ENCODE results near the gene ENDOV.

The ENDOV gene

DNA sequence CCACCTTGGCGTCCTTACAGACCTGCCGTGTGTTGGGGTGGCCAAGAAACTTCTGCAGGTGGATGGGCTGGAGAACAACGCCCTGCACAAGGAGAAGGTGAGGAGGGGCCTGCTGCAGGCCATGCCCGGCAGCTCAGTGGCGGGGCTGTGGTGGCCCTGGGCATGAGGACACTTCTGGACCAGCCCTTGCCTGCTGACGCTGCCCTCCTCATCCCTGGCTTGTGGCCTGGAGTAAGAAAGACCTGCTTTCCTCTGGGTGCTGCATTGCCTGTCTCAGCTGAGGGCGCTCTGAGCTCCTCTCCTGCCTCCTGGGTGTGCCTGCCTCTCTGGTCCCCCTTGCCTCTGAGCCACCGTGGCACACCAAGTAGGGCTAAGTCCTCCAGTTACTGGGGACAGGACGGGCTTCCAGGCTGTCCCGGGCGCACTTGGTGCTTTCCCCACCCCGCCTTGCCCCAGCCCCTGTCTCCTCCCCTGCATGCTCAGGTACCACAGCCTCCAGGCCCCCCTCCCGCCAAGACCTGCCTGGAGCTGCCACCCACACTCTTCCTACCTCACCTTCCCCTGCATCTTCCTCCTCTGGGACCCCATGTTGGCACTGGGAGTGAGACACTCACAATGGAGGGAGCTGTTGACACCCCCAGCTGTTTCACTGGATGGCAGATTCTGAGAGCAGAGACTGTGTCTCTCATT is 8.7 kb downstream of the ENDOV start:
- no peak for DNase-seq (ENCODE audit: extremely low read depth, insufficient read length)
- no peak overlapping the region for H3K4me3 ChIP-seq (replicated peaks; ENCODE audit: low read depth, low read length)
- H3K36me3 ChIP-seq (ENCODE audit: control insufficient read depth, insufficient read depth, low read length), result no peaks in the 10 kb centered on the region
- TF ChIP-seq, protein P1, sequence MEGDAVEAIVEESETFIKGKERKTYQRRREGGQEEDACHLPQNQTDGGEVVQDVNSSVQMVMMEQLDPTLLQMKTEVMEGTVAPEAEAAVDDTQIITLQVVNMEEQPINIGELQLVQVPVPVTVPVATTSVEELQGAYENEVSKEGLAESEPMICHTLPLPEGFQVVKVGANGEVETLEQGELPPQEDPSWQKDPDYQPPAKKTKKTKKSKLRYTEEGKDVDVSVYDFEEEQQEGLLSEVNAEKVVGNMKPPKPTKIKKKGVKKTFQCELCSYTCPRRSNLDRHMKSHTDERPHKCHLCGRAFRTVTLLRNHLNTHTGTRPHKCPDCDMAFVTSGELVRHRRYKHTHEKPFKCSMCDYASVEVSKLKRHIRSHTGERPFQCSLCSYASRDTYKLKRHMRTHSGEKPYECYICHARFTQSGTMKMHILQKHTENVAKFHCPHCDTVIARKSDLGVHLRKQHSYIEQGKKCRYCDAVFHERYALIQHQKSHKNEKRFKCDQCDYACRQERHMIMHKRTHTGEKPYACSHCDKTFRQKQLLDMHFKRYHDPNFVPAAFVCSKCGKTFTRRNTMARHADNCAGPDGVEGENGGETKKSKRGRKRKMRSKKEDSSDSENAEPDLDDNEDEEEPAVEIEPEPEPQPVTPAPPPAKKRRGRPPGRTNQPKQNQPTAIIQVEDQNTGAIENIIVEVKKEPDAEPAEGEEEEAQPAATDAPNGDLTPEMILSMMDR (IDR thresholded peaks at IDR 0.05; ENCODE audit: insufficient read depth, low read length, poor library complexity, severe bottlenecking), result no peak
- H3K27me3 ChIP-seq (replicated peaks; ENCODE audit: control insufficient read depth, insufficient read depth, low read length), result no peaks in the 10 kb centered on the region

DNA sequence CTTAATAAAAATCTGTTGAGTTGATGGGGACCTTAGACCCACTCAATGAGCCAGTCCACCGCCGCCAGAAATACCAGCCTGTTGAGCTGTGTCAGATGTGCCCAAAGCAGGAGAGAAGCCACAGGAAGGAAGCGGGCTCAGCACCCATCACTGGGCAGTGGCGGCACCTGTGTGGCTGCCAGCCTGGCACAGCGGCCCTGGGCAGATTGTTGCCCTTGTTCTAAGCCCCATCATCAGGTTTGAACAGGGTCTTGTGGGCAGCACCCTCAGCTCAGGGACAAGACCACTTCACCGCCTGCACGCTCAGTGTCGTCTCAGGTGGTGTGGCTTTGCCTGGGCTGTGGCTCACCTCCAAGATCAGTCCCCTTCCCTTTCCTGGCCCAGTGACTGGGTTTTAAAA is 9.3 kb downstream of the ENDOV start:
- H3K4me3 ChIP-seq (replicated peaks; ENCODE audit: low read depth, low read length), result no peak overlapping the region
- TF ChIP-seq, protein P1 (IDR thresholded peaks at IDR 0.05; ENCODE audit: insufficient read depth, low read length, poor library complexity, severe bottlenecking), result no peak
- no peak for DNase-seq (ENCODE audit: extremely low read depth, insufficient read length)
- no peaks in the 10 kb centered on the region for H3K27me3 ChIP-seq (replicated peaks; ENCODE audit: control insufficient read depth, insufficient read depth, low read length)
- H3K36me3 ChIP-seq (ENCODE audit: control insufficient read depth, insufficient read depth, low read length), result no peaks in the 10 kb centered on the region

DNA sequence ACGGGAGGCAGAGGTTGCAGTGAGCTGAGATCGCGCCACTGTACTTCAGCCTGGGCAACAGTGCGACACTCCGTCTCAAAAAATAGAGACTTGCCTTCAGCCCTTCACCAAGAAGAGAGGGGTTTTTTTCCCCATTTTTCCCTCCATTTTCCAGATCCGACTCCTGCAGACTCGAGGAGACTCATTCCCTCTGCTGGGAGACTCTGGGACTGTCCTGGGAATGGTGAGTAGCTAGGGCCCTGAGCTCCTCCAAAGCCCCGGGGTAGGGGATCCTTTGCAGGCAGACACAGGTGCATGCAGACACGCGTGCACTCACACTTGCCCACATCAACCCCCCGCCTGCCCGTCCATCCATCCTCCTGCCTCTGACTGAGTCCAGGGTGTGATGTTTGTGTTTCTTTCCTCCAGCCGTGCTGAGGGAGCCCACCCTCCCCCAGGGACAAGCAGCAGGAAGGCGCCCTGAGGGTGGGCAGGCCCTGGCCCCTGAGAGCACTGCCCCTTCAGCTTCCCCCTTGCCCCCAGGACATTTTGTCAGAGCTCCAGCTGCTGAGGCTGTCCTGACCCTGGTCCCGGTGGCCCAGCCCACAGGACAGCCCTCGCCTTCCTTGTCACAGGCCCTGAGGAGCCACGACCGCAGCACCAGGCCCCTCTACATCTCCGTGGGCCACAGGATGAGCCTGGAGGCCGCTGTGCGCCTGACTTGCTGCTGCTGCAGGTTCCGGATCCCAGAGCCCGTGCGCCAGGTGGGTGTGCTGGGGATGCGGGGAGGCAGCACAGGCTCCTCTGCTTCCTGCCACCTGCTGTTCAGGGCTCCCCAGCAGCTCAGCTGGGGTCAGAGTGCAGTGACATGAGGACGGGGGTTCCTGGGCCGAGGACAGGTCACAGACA is 10.2 kb downstream of the ENDOV start:
- no peak for DNase-seq (ENCODE audit: extremely low read depth, insufficient read length)
- H3K36me3 ChIP-seq (ENCODE audit: control insufficient read depth, insufficient read depth, low read length), result no peaks in the 10 kb centered on the region
- no peaks in the 10 kb centered on the region for H3K27me3 ChIP-seq (replicated peaks; ENCODE audit: control insufficient read depth, insufficient read depth, low read length)
- no peak overlapping the region for H3K4me3 ChIP-seq (replicated peaks; ENCODE audit: low read depth, low read length)
- TF ChIP-seq, protein P1 (IDR thresholded peaks at IDR 0.05; ENCODE audit: insufficient read depth, low read length, poor library complexity, severe bottlenecking), result no peak

DNA sequence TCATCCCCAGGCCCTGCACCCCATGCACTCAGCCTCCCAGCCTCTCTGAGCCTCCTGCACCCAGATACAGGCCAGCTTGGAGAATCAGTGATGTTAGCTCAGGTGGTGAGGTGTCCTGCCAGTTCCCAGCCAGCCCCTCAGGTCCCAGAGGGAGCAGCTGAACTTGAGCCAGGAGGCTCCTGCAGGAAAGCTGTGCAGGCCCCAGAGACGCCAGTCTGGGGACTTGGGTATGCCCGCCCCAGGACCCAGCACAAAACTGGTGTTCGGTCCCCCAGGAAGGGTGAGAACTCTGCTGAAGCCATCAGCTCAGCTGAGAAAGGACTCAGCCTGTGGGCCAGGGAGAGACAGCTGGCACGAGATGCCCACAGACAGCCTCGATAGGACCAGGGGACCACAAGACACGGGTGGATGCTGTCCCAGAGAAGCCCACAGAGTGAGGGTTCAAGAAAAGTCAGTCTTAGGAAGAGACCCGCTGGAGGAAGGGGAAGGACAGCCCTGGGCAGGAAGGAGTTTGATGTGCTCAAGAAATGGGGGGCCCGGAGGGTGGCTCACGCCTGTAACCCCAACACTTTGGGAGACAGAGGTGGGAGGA is 11.0 kb downstream of the ENDOV start:
- Histone ChIP-seq H3K4me3 (replicated peaks; ENCODE audit: low read depth, low read length) (no peak overlapping the region), H3K27me3 (replicated peaks; ENCODE audit: control insufficient read depth, insufficient read depth, low read length) (no peaks in the 10 kb centered on the region), H3K36me3 (ENCODE audit: control insufficient read depth, insufficient read depth, low read length) (no peaks in the 10 kb centered on the region)
- DNase-seq (ENCODE audit: extremely low read depth, insufficient read length), result no peak
- TF ChIP-seq, protein P1 (IDR thresholded peaks at IDR 0.05; ENCODE audit: insufficient read depth, low read length, poor library complexity, severe bottlenecking), result no peak

DNA sequence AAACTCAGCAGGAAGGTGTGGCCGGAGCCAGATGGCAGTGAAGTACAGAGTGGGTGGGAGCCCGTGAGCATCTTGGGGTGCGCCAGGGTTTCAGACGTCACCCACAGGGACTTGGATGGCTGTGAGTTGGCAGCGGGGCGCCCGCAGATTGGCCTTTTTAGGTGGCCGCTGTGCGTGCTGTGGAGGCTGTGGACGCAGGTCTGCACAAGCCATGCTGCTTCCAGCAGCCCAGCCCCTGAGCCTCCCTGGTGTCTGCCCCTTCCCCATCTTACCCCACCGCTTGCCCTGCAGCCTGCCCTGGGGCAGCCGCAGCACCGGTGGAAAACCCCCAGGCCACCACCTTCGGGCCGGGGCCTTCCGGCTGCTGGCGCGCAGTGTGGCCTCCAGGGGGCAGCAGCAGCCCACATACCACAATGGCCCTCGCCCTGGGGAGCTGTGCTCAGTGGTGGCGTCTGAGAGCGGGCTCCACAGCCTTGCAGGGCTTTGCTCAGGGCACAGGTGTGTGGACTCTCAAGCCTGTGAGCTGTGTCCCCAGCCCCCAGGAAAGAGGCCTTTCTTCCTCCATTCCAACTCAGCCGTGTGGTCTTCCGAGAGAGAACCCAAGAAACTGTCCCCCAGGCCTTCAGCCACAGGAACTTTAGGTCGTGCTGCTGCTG is 11.8 kb downstream of the ENDOV start:
- DNase-seq (ENCODE audit: extremely low read depth, insufficient read length), result peak; percentile 72
- H3K27me3 ChIP-seq (replicated peaks; ENCODE audit: control insufficient read depth, insufficient read depth, low read length), result no peaks in the 10 kb centered on the region
- no peaks in the 10 kb centered on the region for H3K36me3 ChIP-seq (ENCODE audit: control insufficient read depth, insufficient read depth, low read length)
- H3K4me3 ChIP-seq (replicated peaks; ENCODE audit: low read depth, low read length), result no peak overlapping the region
- TF ChIP-seq, protein P1 (IDR thresholded peaks at IDR 0.05; ENCODE audit: insufficient read depth, low read length, poor library complexity, severe bottlenecking), result peak; percentile 98

Data from GM06990 (cell line).